ENCODE measurements around the gene NADK. TPM values are rescaled to one million over a fixed set of nuclear protein-coding genes. Genes with fewer than 3 reads are reported as not detected.
"Not testable (repeated sequence)": the region's sequence is repeated elsewhere in the genome, so short reads cannot be mapped to it uniquely, and the experiment has no call there.

Gene NADK
- total RNA-seq, 1 donor from 2014 or later = 48.8 TPM

GRCh38 chr1:1732381-1732780 lies 45.9 kb downstream of the NADK start:
- no peak overlapping the region for H3K4me3 ChIP-seq (ENCODE audit: low read depth, low read length)
- DNase-seq (ENCODE audit: low read depth) = no peak
- TF ChIP-seq, protein P1, sequence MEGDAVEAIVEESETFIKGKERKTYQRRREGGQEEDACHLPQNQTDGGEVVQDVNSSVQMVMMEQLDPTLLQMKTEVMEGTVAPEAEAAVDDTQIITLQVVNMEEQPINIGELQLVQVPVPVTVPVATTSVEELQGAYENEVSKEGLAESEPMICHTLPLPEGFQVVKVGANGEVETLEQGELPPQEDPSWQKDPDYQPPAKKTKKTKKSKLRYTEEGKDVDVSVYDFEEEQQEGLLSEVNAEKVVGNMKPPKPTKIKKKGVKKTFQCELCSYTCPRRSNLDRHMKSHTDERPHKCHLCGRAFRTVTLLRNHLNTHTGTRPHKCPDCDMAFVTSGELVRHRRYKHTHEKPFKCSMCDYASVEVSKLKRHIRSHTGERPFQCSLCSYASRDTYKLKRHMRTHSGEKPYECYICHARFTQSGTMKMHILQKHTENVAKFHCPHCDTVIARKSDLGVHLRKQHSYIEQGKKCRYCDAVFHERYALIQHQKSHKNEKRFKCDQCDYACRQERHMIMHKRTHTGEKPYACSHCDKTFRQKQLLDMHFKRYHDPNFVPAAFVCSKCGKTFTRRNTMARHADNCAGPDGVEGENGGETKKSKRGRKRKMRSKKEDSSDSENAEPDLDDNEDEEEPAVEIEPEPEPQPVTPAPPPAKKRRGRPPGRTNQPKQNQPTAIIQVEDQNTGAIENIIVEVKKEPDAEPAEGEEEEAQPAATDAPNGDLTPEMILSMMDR (conservative IDR thresholded peaks at IDR 0.05; ENCODE audit: low read depth, low read length) = no peak

DNA sequence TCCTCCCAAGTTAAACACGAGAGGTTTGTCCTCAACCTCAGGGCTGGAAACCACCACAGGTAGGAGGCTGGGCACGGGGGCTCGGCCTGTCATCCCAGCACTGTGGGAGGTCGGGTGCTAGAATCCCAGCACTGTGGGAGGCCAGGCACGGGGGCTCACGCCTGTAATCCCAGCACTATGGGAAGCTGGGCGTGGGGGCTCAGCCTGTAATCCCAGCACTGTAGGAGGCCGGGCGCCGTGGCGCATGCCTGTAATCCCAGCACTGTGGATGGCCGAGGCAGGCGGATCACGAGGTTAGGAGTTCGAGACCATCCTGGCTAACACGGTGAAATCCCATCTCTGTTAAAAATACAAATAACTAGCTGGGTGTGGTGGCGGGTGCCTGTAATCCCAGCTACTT lies 47.4 kb downstream of the NADK start:
- TF ChIP-seq, protein P1 (conservative IDR thresholded peaks at IDR 0.05; ENCODE audit: low read depth, low read length) = no peak
- no peak for DNase-seq (ENCODE audit: low read depth)
- no peak overlapping the region for H3K4me3 ChIP-seq (ENCODE audit: low read depth, low read length)

GRCh38 chr1:1730230-1730629 lies 48.0 kb downstream of the NADK start:
- not testable (repeated sequence) for H3K4me3 ChIP-seq (ENCODE audit: low read depth, low read length); DNase-seq (ENCODE audit: low read depth)

- H3K4me3 ChIP-seq (ENCODE audit: low read depth, low read length); DNase-seq (ENCODE audit: low read depth): not testable (repeated sequence)
These were observed 49.0 kb downstream of the NADK start for GRCh38 chr1:1729116-1729816.

- DNase-seq (ENCODE audit: low read depth); H3K4me3 ChIP-seq (ENCODE audit: low read depth, low read length): not testable (repeated sequence)
These were observed 49.8 kb downstream of the NADK start for GRCh38 chr1:1728308-1729005.

DNA sequence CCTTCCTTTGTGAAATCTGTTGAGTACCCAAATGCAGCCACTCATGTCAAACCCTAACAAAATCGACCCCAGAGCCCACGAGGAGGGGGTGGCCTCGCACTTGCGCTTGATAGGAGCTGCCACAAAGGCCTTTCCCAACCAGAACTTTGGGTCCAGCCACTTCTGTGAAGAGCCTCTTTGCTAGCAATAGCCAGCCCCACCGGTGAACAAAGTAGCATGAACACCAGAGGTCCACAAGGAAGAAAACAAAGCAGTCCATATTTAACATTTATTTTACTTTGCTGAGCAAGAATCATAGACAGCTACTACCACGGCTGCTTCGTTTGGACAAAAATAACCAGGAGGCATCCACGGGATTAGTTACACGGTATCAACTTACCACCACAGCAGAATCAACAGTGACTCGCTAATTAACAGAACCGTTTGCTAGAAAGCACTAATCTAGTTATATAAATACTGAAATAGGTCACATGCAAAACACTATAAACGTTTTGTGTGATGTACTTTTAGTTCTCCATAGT lies 51.1 kb downstream of the NADK start:
- not testable (repeated sequence) for H3K4me3 ChIP-seq (ENCODE audit: low read depth, low read length); DNase-seq (ENCODE audit: low read depth)

DNA sequence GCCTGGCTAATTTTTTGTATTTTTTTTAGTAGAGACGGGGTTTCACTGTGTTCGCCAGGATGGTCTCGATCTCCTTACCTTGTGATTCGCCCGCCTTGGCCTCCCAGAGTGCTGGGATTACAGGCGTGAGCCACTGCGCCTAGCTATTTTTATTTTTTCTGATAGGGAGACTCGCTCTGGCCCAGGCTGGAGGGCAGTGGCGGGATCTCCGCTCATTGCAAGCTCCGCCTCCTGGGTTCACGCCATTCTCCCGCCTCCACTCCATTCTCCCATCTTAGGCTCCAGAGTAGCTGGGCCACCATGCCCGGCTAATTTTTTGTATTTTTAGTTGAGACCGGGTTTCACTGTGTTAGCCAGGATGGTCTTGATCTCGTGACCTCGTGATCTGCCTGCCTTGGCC lies 52.2 kb downstream of the NADK start:
- not testable (repeated sequence) for DNase-seq (ENCODE audit: low read depth); H3K4me3 ChIP-seq (ENCODE audit: low read depth, low read length)

GRCh38 chr1:1724035-1724864 lies 54.0 kb downstream of the NADK start, which contains the start of gene CDK11A:
CDK11A (minus strand) TSS chr1:1724357; CDS start chr1:1722818, 1,539 bp downstream.
- H3K4me3 ChIP-seq (ENCODE audit: low read depth, low read length) = peak within 1 kb of the TSS; percentile 71
- peak; percentile 94 for DNase-seq (ENCODE audit: low read depth)
- TF ChIP-seq, protein P1 (conservative IDR thresholded peaks at IDR 0.05; ENCODE audit: low read depth, low read length) = peak; percentile 27

DNA sequence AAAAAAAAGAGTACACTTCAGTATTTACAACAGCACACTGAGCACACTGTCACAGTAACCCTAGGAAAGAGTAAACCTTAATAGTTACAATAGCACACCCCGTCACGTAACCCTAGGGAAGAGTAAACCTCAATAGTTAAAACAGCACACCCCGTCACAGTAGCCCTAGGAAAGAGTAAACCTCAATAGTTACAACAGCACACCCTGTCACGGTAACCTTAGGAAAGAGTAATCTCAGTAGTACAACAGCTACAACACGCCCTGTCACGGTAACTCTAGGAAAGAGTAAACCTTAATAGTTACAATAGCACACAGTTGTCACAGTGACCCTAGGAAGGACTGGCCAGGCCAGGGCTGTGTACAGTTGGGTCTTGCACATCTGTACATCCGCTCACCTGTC lies 57.1 kb downstream of the NADK start:
- H3K4me3 ChIP-seq (ENCODE audit: low read depth, low read length) = no peak overlapping the region
- TF ChIP-seq, protein P1 (conservative IDR thresholded peaks at IDR 0.05; ENCODE audit: low read depth, low read length) = no peak

GRCh38 chr1:1715109-1715883 lies 63.0 kb downstream of the NADK start:
- H3K4me3 ChIP-seq (ENCODE audit: low read depth, low read length); DNase-seq (ENCODE audit: low read depth): not testable (repeated sequence)

More for the DNA sequence above, 57.1 kb downstream of the NADK start:
- DNase-seq (ENCODE audit: low read depth) = no peak

GRCh38 chr1:1707897-1708296 lies 70.4 kb downstream of the NADK start:
- DNase-seq (ENCODE audit: low read depth); H3K4me3 ChIP-seq (ENCODE audit: low read depth, low read length): not testable (repeated sequence)

- DNase-seq (ENCODE audit: low read depth); H3K4me3 ChIP-seq (ENCODE audit: low read depth, low read length): not testable (repeated sequence)
These were observed 71.0 kb downstream of the NADK start for GRCh38 chr1:1707241-1707640.

Data from epithelial cell of proximal tubule (primary cell).